Chondrocyte (in vitro differentiated cells): ENCODE measurements around the gene PKMYT1. TPM values are rescaled to one million over a fixed set of nuclear protein-coding genes. Genes with fewer than 3 reads are reported as not detected.

Experiments
- DNase-seq: peaks from one replicate; pipeline ENCODE4 v3.0.0; 2021; ENCODE audit warnings: mixed read lengths, low spot score
- H3K27ac Mint-ChIP-seq: one replicate; pipeline ENCODE4 v1.8.0; 2021; ENCODE audit warnings: mild to moderate bottlenecking, moderate library complexity, mixed read lengths; ENCODE audit not compliant: unreplicated experiment
- H3K27me3 Mint-ChIP-seq: 2 replicates; pipeline ENCODE4 v1.8.0; 2021; ENCODE audit warnings: low read depth, mixed read lengths
- H3K36me3 Mint-ChIP-seq: 2 replicates; pipeline ENCODE4 v1.8.0; 2021; ENCODE audit warnings: low read depth, mixed read lengths
- H3K4me1 Mint-ChIP-seq: 2 replicates; pipeline ENCODE4 v1.8.0; 2021; ENCODE audit warnings: low read depth, mild to moderate bottlenecking, mixed read lengths
- H3K4me3 Mint-ChIP-seq: one replicate; pipeline ENCODE4 v1.8.0; 2021; ENCODE audit warnings: mild to moderate bottlenecking, moderate library complexity, mixed read lengths; ENCODE audit not compliant: unreplicated experiment
- H3K9me3 Mint-ChIP-seq: 2 replicates; pipeline ENCODE4 v1.8.0; 2021; ENCODE audit warnings: low read depth, mixed read lengths
- CTCF ChIP-seq: fragments of 200-600 bp; sonication (generic); IDR thresholded peaks from 2 replicates; pipeline ENCODE4 v1.5.0; 2021; ENCODE audit warnings: antibody characterized with exemption, mild to moderate bottlenecking, moderate library complexity
- total RNA-seq: library from RNA; stranded (reverse); gene quantifications from 3 replicates; pipeline ENCODE4 v1.2.1, GENCODE V29; 2021

The PKMYT1 gene
- total RNA-seq, 1 donor from 2014 or later, result 6.2 TPM

GRCh38 chr16:2925951-2926649 lies 54.1 kb downstream of the PKMYT1 start:
- no peak for DNase-seq
- Mint-ChIP-seq H3K4me3 (no peak overlapping the region), H3K36me3 (peaks cover 10% of the 10 kb centered on the region)

GRCh38 chr16:2924901-2925755 lies 55.1 kb downstream of the PKMYT1 start:
- TF ChIP-seq CTCF, result no peak
- DNase-seq, result no peak
- Mint-ChIP-seq H3K4me3 (no peak overlapping the region), H3K27me3 (no peaks in the 10 kb centered on the region), H3K4me1 (peaks cover 4% of the 10 kb centered on the region), H3K27ac (no peak overlapping the region), H3K9me3 (no peaks in the 10 kb centered on the region), H3K36me3 (peaks cover 10% of the 10 kb centered on the region)

More at GRCh38 chr16:2925951-2926649, 54.1 kb downstream of the PKMYT1 start:
- no peaks in the 10 kb centered on the region for H3K9me3 Mint-ChIP-seq
- no peak for TF ChIP-seq CTCF
- H3K27ac Mint-ChIP-seq, result no peak overlapping the region
- H3K27me3 Mint-ChIP-seq, result no peaks in the 10 kb centered on the region
- peaks cover 4% of the 10 kb centered on the region for H3K4me1 Mint-ChIP-seq

GRCh38 chr16:2923481-2923880 lies 56.8 kb downstream of the PKMYT1 start:
- no peak overlapping the region for H3K4me3 Mint-ChIP-seq
- H3K27ac Mint-ChIP-seq, result no peak overlapping the region
- H3K36me3 Mint-ChIP-seq, result peaks cover 14% of the 10 kb centered on the region
- H3K9me3 Mint-ChIP-seq, result no peaks in the 10 kb centered on the region
- DNase-seq, result no peak
- TF ChIP-seq CTCF, result no peak
- peaks cover 10% of the 10 kb centered on the region for H3K4me1 Mint-ChIP-seq
- no peaks in the 10 kb centered on the region for H3K27me3 Mint-ChIP-seq

Other genes with a start within 250 kb of the PKMYT1 start
- 363 to 615 TPM (median 378 TPM) in 3 replicates for gene SRRM2, start 227.8 kb downstream of the PKMYT1 start, total RNA-seq
- 205 to 231 TPM (median 225 TPM) in 3 replicates for gene ELOB, start 203.2 kb downstream of the PKMYT1 start, total RNA-seq
- not detected in 3 replicates for gene PRSS33, start 192.9 kb downstream of the PKMYT1 start, total RNA-seq
- gene PRSS41, start 182.0 kb downstream of the PKMYT1 start, total RNA-seq, result not detected in 3 replicates
- not detected in 3 replicates for gene PRSS21, start 163.2 kb downstream of the PKMYT1 start, total RNA-seq
- 2.1 to 2.6 TPM in 2 of 3 replicates, not detected in the other for gene ZG16B, start 150.1 kb downstream of the PKMYT1 start, total RNA-seq
- gene PRSS22, start 122.3 kb downstream of the PKMYT1 start, total RNA-seq, result not detected in 3 replicates
- 33.4 to 43.1 TPM (median 34.7 TPM) in 3 replicates for gene FLYWCH2, start 97.2 kb downstream of the PKMYT1 start, total RNA-seq
- 36.1 to 47.1 TPM (median 38.6 TPM) in 3 replicates for gene FLYWCH1, start 68.5 kb downstream of the PKMYT1 start, total RNA-seq
- gene KREMEN2, start 16.2 kb downstream of the PKMYT1 start, total RNA-seq, result not detected in 3 replicates
- gene PAQR4, start 11.1 kb downstream of the PKMYT1 start, total RNA-seq, result 8.2 to 15.9 TPM (median 9.5 TPM) in 3 replicates
- not detected in 3 replicates for gene CLDN9, start 32.5 kb upstream of the PKMYT1 start, total RNA-seq
- 0.27 to 0.69 TPM in 2 of 3 replicates, not detected in the other for gene CLDN6, start 37.7 kb upstream of the PKMYT1 start, total RNA-seq
- 156 to 177 TPM (median 165 TPM) in 3 replicates for gene TNFRSF12A, start 39.9 kb upstream of the PKMYT1 start, total RNA-seq
- 74.0 to 101 TPM (median 79.3 TPM) in 3 replicates for gene HCFC1R1, start 43.5 kb upstream of the PKMYT1 start, total RNA-seq
- 27.4 to 33.4 TPM (median 28.8 TPM) in 3 replicates for gene THOC6, start 43.6 kb upstream of the PKMYT1 start, total RNA-seq
- gene BICDL2, start 56.5 kb upstream of the PKMYT1 start, total RNA-seq, result not detected in 3 replicates
- gene MMP25, start 66.1 kb upstream of the PKMYT1 start, total RNA-seq, result 0.34 TPM in 1 of 3 replicates, not detected in the others
- 7.3 to 21.0 TPM (median 17.8 TPM) in 3 replicates for gene IL32, start 85.2 kb upstream of the PKMYT1 start, total RNA-seq
- gene ZSCAN10, start 118.8 kb upstream of the PKMYT1 start, total RNA-seq, result not detected in 3 replicates
- gene ZNF205, start 132.1 kb upstream of the PKMYT1 start, total RNA-seq, result 12.9 to 13.7 TPM (median 13.2 TPM) in 3 replicates
- gene ZNF213, start 154.6 kb upstream of the PKMYT1 start, total RNA-seq, result 10.6 to 13.0 TPM (median 10.8 TPM) in 3 replicates
- 0.37 to 0.38 TPM in 2 of 3 replicates, not detected in the other for gene OR1F1, start 207.8 kb upstream of the PKMYT1 start, total RNA-seq